LNCaP clone FGC (cell line): ENCODE results near the gene PC.
A peak's percentile ranks its signal among the peaks of the same experiment; 100 is the strongest.

ENCODE experiments used
- DNase-seq: peaks from one replicate; pipeline ENCODE4 v3.0.0-alpha.2; 2011; ENCODE audit warnings: low read depth
- H3K4me3 ChIP-seq: 2 replicates; pipeline ENCODE4 v1.5.1; 2011; ENCODE audit warnings: mild to moderate bottlenecking, low read depth, low read length, control low read depth
- CTCF ChIP-seq: IDR thresholded peaks from 2 replicates; pipeline ENCODE4 v1.5.1; 2012; ENCODE audit warnings: mild to moderate bottlenecking; ENCODE audit not compliant: control insufficient read depth, insufficient read depth; ENCODE audit errors: extremely low read depth

PC gene

GRCh38 chr11:66881927-66882452, 76.2 kb downstream of the PC start:
- no peak for TF ChIP-seq CTCF
- no peak for DNase-seq
- no peak overlapping the region for H3K4me3 ChIP-seq

GRCh38 chr11:66881451-66881835, 76.7 kb downstream of the PC start:
- no peak overlapping the region for H3K4me3 ChIP-seq
- TF ChIP-seq CTCF, result peak; percentile 33; the same call in 1 of the 2 replicates
- DNase-seq, result no peak

GRCh38 chr11:66880496-66881450, 77.4 kb downstream of the PC start:
- peak overlapping the region; percentile 11; the same call in 1 of the 2 replicates for H3K4me3 ChIP-seq
- DNase-seq, result peak; percentile 76

GRCh38 chr11:66879999-66880398, 78.2 kb downstream of the PC start:
- TF ChIP-seq CTCF, result no peak
- no peak overlapping the region for H3K4me3 ChIP-seq
- no peak for DNase-seq

More at GRCh38 chr11:66880496-66881450, 77.4 kb downstream of the PC start:
- TF ChIP-seq CTCF, result no peak

DNA sequence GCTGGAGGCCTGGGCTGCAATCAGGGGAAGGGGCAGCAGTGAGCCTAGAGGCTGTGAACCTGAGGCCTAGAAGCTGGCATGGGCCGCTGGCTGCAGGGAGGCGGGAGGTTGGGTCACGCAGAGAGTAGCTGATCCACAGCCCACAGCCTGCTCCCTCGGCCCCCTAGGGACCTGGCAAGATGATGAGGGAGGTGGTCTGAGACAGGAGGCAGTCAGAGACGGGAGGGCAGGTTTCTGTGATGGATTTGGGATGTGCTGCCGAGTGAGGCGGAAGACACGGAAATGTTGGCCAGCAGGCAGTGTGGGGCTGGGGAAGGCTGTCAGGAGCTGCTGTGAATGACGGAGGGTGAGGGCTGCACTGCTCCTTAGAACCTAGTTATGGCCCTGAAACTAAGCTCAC, 78.6 kb downstream of the PC start:
- no peak overlapping the region for H3K4me3 ChIP-seq
- DNase-seq, result no peak
- TF ChIP-seq CTCF, result no peak

DNA sequence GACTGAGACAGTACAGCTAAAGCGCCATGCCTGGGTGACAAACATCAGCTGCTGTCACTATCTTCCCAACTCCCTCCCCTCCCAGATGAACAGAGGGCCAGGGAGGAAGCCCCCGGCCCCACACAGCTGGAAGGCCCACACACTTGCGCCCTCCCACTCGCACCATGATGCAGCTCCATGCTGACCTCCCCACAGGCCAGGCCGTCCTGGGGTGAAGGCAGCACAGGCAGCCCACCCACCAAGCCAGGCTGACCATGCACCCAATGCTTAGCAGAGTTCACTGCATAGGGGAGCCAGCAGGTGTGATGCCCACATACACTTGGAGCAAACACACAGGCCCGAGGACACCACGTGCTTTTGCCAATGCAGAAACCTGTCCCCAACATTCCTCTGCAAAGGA, 79.2 kb downstream of the PC start:
- no peak for DNase-seq
- TF ChIP-seq CTCF, result no peak
- H3K4me3 ChIP-seq, result no peak overlapping the region
